Osteoblast (primary cell): ENCODE measurements around the gene PADI3. TPM values are rescaled to one million over a fixed set of nuclear protein-coding genes. Genes with fewer than 3 reads are reported as not detected.
A peak's percentile ranks its signal among the peaks of the same experiment; 100 is the strongest.

Experiments used
- DNase-seq: peaks from one replicate; pipeline ENCODE4 v3.0.0; 2011; ENCODE audit warnings: low spot score, mixed read lengths; ENCODE audit not compliant: insufficient read length; ENCODE audit errors: missing footprints
- H2AFZ ChIP-seq: 2 replicates; pipeline ENCODE4 v1.6.0; 2011; ENCODE audit warnings: mild to moderate bottlenecking, low read length
- H3K27ac ChIP-seq: 2 replicates; pipeline ENCODE4 v1.5.1; 2011; ENCODE audit warnings: mild to moderate bottlenecking, low read depth, low read length, moderate library complexity
- H3K27me3 ChIP-seq: 2 replicates; pipeline ENCODE4 v1.6.0; 2012; ENCODE audit warnings: mild to moderate bottlenecking, control low read depth, inconsistent platforms, low read length, moderate library complexity; ENCODE audit not compliant: insufficient read depth
- H3K36me3 ChIP-seq: 2 replicates; pipeline ENCODE4 v1.5.1; 2011; ENCODE audit warnings: mild to moderate bottlenecking, low read length, control low read depth, moderate library complexity; ENCODE audit not compliant: insufficient read depth
- H3K4me1 ChIP-seq: 2 replicates; pipeline ENCODE4 v1.5.1; 2011; ENCODE audit warnings: mild to moderate bottlenecking, low read length, control low read depth, moderate library complexity; ENCODE audit not compliant: insufficient read depth
- H3K4me2 ChIP-seq: 2 replicates; pipeline ENCODE4 v1.6.0; 2011; ENCODE audit warnings: mild to moderate bottlenecking, low read length; ENCODE audit not compliant: insufficient read depth
- H3K4me3 ChIP-seq: fragments of 200-600 bp; sonication (generic); 3 replicates; pipeline ENCODE4 v1.5.1; 2012; ENCODE audit warnings: mild to moderate bottlenecking, low read length, inconsistent platforms; ENCODE audit not compliant: insufficient read depth
- H3K79me2 ChIP-seq: 2 replicates; pipeline ENCODE4 v1.6.0; 2012; ENCODE audit warnings: mild to moderate bottlenecking, low read length, control low read depth, inconsistent platforms; ENCODE audit not compliant: insufficient read depth
- H3K9me3 ChIP-seq: 2 replicates; pipeline ENCODE4 v1.5.1; 2011; ENCODE audit warnings: low read depth, low read length, control low read depth
- H4K20me1 ChIP-seq: 2 replicates; pipeline ENCODE4 v1.6.0; 2012; ENCODE audit warnings: mild to moderate bottlenecking, low read length, control low read depth; ENCODE audit not compliant: insufficient read depth
- CTCF ChIP-seq: IDR thresholded peaks from 2 replicates; pipeline ENCODE4 v1.5.1; 2011; ENCODE audit warnings: mild to moderate bottlenecking, low read depth, low read length, moderate library complexity; ENCODE audit errors: extremely low read depth
- total RNA-seq: library from RNA; depleted of rRNA; stranded (reverse); fragments of >200 nt; gene quantifications from 2 replicates; pipeline ENCODE4 v1.2.3, GENCODE V29; 2012

PADI3 gene
- total RNA-seq, 1 donor = not detected

GRCh38 chr1:17206196-17206595 lies 42.7 kb upstream of the PADI3 start:
- Histone ChIP-seq H3K27me3 (no peaks in the 10 kb centered on the region), H3K4me3 (no peak overlapping the region), H4K20me1 (no peaks in the 10 kb centered on the region), H3K27ac (no peak overlapping the region), H3K9me3 (no peaks in the 10 kb centered on the region), H3K79me2 (no peaks in the 10 kb centered on the region), H2AFZ (no peak overlapping the region), H3K36me3 (no peaks in the 10 kb centered on the region), H3K4me2 (no peak overlapping the region), H3K4me1 (peaks cover 11% of the 10 kb centered on the region)
- no peak for TF ChIP-seq CTCF
- no peak for DNase-seq

DNA sequence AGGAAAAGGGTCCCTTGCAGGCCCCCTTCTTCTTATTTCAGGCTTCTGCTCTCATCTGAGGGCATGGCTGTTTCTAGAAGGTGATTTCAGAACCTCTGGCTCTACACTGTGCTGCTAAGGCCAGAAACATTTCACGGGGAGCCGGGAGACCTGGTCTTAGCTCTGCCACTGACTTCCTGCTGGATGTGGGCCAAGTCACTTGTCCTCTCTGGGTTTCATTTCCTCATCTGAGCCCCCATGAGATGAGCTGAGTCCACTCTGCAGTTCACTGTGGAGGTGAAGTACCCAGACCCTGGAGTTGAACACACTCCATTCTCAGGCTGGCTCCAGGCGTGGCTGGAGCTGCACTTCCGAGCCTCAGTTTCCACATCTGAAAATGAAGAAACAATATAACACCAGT lies 41.9 kb upstream of the PADI3 start:
- Histone ChIP-seq H3K4me3 (no peak overlapping the region), H3K79me2 (no peaks in the 10 kb centered on the region), H3K9me3 (no peaks in the 10 kb centered on the region), H3K27me3 (no peaks in the 10 kb centered on the region), H3K4me1 (peaks cover 12% of the 10 kb centered on the region), H3K4me2 (no peak overlapping the region), H3K36me3 (no peaks in the 10 kb centered on the region), H4K20me1 (no peaks in the 10 kb centered on the region), H2AFZ (no peak overlapping the region), H3K27ac (no peak overlapping the region)
- TF ChIP-seq CTCF = no peak
- DNase-seq = no peak

DNA sequence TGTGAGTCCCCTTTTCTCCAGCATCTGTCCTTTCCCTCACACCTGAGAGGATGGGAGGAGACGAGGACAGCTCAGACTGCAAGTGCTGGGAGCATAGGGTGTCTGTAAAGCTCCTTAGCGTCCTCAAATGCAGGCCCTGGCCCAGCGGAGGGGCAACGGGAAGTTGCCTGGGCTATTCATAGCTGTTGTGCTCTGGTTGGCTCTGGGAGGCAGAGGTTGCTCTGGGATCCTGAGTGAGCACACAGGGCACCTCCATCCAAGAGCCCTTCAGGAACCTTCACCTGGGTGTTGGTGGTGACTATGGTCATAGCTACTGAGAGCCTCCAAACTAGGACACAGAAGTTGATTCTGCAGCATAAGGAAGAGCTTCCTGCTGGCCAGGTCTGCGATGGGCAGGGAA lies 41.4 kb upstream of the PADI3 start:
- H3K9me3 ChIP-seq = no peaks in the 10 kb centered on the region
- TF ChIP-seq CTCF = no peak
- no peak overlapping the region for H2AFZ ChIP-seq
- no peaks in the 10 kb centered on the region for H4K20me1 ChIP-seq
- no peak overlapping the region for H3K4me3 ChIP-seq
- no peak for DNase-seq
- H3K36me3 ChIP-seq = no peaks in the 10 kb centered on the region
- no peaks in the 10 kb centered on the region for H3K27me3 ChIP-seq
- no peak overlapping the region for H3K27ac ChIP-seq
- H3K79me2 ChIP-seq = no peaks in the 10 kb centered on the region
- H3K4me2 ChIP-seq = no peak overlapping the region
- H3K4me1 ChIP-seq = peaks cover 17% of the 10 kb centered on the region

DNA sequence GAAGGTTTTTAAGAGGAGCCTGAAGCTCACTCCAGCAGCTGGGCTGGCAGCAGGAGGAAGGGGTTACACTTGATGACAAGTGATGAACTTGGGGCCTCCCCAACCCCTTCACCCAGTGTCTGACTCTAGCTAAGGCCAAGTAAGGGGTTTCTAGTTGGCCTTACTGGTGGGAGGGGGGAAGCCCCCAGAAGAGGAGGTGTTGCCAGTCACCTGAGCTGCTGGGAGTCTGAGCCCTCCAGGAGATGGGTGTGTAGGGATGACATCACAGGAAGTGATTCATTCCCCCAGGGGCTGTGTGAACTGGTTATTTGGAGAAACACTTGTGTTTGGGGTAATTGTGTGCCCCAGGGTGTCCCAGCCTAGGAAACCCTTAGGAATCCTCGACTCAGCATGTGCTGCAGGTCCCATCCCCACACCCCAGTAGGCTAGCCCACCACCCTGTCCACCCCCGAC lies 40.9 kb upstream of the PADI3 start:
- Histone ChIP-seq H4K20me1 (no peaks in the 10 kb centered on the region), H3K79me2 (no peaks in the 10 kb centered on the region), H3K36me3 (no peaks in the 10 kb centered on the region), H3K4me1 (peaks cover 22% of the 10 kb centered on the region), H3K27me3 (no peaks in the 10 kb centered on the region), H3K27ac (no peak overlapping the region), H3K4me3 (no peak overlapping the region), H2AFZ (no peak overlapping the region), H3K9me3 (no peaks in the 10 kb centered on the region), H3K4me2 (no peak overlapping the region)
- DNase-seq = peak; percentile 93
- TF ChIP-seq CTCF = no peak
